Measurements from ENCODE around the gene GALK1.
"Not testable (repeated sequence)": the region's sequence is repeated elsewhere in the genome, so short reads cannot be mapped to it uniquely, and the experiment has no call there.

The GALK1 gene

DNA sequence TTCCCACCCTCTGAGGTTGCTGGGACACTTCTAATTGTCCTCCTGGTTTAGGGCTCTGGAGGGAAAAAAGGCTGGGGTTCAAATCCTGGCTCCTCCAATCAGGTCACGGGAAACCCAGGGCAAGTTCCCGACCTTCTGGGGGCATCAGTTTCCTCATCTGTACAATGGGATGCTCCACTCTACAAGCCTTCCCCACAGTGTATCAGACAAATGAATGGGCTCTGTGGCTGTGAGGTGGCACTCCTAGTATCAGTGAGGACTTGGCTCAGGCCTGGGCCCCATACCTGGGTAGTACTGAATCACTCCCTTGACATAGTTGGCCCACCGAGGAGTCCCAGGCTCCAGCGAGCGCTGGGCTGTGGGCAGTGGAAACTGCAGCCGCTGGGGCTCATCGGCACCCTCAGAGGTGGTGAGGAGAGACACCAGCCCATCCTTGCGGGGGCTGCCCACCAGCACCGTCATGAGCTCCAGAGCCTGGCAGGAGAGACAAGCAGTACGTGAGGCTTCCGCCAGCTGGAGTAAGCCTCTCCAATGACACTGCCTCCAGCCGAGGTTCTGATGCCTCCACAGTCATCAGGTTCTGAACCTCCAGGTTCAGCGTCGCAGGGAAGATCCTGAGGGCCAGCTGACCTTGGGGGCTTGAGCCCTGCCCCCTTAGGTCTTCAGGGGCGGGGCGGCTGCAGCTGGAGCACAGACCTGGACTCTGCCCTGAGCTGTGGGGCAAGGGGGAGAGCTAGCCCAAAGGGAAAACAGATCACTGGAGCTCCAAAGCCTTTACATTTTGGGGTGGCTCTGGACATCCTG, 1.2 kb downstream of the GALK1 start:
- DNase-seq (ENCODE audit: low read depth in 2 of 2): no peak

DNA sequence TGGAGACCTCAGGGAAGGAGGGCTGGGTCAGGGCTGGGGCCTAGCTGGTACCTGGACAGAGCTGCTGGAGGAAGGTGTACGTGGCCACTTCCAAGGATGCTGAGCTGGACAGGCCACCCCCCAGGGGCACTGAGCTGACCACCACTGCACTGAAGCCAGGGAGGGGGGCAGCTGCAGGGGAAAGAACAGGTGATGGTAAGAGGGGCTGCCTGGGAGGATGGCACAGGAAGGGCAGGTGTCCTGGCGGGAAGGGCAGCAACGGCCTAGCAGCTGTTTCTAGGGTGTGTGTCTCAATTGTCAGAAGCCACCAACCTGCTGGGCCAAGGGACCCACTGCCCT, 1.8 kb downstream of the GALK1 start:
- DNase-seq (ENCODE audit: low read depth in 2 of 2): no peak

DNA sequence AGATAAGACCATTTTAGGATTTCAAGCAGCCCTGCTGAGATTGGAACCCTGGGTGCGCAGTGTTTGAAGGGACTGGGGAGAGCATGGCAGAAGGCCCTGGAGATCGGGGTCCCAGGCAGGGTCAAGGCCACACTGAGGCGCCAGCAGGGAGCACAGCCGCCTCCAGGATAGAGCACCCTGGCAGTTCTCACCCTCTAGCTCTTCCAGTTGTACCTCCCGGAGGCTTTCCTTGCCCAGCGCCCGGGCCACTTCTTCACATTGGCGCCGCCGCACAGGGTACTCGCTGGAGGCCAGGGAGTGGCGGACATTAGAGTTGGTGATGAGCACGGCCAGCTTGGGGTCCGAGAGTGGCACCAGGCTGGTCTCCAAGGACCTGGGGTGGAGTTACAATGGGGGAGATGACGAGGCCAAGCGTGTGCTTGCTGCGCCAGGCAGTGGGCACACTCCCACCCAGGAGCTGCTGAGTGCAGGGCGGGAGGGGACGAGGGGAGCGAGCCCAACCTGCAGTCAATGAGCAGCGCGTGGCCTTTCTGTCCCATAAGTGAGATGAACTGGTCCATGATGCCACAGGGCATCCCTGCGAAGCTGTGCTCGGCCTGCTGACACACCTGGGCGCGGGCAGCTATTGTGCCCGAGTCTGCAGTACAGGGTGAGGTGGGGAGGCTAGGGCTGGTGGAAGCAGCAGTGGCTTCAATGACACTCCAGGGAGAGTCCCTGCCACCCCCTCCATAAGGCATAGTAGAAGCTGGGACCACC, 2.3 kb downstream of the GALK1 start:
- DNase-seq (ENCODE audit: low read depth in 2 of 2): no peak

DNA sequence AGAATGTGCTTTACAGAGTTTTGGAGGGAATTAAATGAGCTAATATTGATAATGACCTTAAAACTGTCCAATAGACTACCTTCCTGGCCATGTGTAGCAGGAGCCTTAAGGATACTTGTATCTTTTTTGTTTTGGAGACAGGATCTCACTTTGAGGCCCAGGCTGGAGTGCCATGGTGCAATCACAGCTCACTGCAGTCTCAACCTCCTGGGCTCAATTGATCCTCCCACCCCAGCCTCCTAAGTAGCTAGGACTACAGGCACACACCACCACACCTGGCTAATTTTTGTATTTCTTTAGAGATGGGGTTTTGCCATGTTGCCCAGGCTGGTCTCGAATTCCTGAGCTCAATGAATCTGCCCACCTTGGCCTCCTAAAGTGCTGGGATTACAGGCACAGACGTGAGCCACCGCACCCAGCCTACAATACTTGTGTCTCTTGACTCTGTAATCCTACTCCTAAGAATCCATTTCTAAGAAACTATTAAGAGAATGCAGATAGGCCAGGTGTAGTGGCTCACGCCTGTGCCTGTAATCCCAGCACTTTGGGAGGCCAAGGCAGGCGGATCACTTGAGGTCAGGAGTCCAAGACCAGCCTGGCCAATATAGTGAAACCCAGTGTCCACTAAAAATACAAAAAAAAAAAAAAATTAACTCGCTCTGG, 4.9 kb downstream of the GALK1 start:
- not testable (repeated sequence) for DNase-seq (ENCODE audit: low read depth in 2 of 2)

DNA sequence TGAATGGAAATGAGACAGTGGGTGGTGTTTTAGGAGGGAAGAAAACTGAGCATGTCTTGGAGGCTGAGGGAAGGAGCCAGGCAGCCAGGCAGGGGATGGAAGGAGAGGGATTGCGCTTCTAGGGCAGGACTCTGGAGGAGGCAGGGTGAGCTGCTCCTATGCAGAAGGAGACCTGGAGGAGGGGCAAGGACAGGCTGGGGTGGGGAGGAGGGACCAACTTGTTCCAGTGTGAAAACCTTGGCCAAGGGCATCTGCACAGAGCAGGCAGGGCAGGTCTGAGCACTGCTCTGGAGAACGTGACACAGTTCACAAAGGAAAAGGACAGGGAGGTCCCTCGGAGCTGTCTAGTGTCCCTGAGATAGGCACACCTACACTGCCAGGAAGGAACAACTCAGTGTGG, 5.5 kb downstream of the GALK1 start:
- DNase-seq (ENCODE audit: low read depth in 2 of 2): no peak

DNA sequence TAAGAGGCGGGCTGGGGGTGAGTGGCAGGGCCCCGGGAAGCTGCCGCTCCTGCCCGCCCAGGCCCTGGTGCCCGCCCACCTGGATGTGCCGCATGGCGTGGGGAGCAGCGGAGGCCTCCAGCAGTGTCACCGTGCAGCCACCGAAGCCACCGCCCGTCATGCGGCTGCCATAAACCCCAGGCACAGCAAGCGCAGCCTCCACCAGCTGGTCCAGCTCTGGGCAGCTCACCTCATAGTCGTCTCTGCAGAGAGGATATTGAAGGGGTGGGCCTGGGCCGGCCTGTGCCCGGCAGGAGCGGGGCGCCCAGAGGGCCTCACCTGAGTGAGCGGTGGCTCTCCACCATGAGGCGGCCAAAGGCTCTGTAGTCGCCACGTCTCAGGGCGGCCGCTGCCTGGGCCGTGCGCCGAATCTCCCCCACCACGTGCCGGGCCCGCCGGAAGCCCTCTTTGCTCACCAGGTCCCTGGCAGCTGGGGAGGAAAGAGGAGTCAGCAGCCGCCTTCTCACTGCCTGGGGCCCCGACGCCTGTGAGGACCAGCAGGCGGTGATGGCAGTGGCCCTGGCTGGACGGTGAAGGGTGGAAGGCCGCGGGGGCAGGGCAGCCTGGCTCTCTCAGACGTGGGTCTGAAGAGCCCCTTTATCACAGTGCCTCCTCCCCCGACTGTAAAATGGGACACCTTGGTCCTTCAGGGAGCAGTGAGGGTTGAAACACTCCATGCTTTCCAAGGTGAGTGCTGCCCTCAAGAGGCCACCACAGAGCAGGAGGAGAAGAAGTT, 6.7 kb downstream of the GALK1 start:
- no peak for DNase-seq (ENCODE audit: low read depth in 2 of 2)

DNA sequence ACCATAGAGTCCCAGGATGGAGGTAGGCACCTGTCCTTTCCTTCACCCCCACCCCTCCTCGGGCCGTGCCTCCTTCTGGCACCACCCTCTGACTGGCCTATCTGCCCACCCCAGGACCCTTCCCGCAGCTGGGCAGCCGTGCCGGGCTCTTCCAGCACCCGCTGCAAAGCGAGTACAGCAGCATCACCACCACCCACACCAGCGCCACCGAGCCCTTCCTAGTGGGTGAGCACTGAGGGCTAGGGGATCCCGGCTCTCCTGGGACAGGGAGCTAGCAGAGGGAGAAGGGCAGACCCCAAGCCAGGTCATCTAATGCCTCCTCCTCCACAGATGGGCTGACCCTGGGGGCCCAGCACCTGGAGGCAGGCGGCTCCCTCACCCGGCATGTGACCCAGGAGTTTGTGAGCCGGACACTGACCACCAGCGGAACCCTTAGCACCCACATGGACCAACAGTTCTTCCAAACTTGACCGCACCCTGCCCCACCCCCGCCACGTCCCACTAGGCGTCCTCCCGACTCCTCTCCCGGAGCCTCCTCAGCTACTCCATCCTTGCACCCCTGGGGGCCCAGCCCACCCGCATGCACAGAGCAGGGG, 7.8 kb downstream of the GALK1 start:
- no peak for DNase-seq (ENCODE audit: low read depth in 2 of 2)

DNA sequence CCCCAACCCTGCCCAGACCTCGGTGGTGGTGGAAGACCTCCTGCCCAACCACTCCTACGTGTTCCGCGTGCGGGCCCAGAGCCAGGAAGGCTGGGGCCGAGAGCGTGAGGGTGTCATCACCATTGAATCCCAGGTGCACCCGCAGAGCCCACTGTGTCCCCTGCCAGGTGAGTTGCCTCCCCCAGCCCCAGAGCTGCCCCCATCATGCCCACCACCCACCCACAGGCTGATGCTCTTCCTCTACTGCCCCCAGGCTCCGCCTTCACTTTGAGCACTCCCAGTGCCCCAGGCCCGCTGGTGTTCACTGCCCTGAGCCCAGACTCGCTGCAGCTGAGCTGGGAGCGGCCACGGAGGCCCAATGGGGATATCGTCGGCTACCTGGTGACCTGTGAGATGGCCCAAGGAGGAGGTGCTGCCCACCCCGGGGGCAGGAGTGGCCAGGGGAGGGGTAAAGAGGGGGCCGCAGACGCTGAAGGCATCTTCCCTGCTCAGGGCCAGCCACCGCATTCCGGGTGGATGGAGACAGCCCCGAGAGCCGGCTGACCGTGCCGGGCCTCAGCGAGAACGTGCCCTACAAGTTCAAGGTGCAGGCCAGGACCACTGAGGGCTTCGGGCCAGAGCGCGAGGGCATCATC, 8.4 kb downstream of the GALK1 start:
- DNase-seq (ENCODE audit: low read depth in 2 of 2): no peak

DNA sequence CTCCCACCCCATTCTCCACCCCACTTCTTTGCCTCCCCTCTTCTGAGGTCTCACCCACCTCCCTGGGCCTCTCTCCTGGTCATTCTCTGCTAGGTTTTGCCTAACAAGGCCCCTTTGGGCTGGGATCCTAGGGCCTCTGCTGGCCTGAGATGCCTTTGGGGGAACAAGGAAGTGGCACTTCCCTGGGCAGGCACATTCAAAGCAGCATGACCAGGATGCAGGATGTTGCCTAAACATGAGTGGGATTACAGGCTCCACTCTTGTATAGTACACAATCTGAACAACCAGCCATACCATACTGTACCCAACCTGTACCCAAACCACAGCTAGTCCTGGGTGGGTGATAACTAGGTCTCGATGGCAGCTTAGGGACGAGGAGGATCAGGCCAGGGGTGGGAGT, 9.0 kb downstream of the GALK1 start:
- no peak for DNase-seq (ENCODE audit: low read depth in 2 of 2)

DNA sequence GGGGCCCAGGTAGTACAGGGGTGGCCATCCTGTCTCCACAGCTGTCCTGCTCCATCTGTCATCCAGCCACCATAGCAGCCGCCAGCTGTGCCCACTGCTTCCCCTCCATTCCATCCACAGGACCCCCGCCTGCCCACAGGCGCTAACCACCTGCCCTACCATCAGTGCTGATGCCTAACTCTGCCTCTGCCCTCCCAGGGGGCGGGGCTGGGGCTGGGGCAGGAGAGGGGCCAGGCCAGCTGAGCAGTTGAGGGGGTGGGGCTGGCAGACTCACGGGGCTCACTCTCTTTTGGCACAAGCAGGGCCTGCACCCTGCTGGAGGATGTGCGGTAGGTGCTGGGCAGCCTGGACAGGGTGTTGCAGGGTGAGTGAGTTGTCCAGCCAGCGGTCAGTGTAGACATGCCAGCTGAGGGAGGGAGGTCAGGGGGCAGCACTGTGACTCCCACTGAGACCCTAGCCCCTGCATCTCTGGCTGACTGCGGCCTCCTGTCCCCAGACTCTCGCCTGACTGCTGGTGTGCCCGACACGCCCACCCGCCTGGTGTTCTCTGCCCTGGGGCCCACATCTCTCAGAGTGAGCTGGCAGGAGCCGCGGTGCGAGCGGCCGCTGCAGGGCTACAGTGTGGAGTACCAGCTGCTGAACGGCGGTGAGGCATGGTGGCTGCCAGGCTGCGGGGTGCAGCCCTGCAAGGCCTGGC, 9.6 kb downstream of the GALK1 start:
- no peak for DNase-seq (ENCODE audit: low read depth in 2 of 2)

DNA sequence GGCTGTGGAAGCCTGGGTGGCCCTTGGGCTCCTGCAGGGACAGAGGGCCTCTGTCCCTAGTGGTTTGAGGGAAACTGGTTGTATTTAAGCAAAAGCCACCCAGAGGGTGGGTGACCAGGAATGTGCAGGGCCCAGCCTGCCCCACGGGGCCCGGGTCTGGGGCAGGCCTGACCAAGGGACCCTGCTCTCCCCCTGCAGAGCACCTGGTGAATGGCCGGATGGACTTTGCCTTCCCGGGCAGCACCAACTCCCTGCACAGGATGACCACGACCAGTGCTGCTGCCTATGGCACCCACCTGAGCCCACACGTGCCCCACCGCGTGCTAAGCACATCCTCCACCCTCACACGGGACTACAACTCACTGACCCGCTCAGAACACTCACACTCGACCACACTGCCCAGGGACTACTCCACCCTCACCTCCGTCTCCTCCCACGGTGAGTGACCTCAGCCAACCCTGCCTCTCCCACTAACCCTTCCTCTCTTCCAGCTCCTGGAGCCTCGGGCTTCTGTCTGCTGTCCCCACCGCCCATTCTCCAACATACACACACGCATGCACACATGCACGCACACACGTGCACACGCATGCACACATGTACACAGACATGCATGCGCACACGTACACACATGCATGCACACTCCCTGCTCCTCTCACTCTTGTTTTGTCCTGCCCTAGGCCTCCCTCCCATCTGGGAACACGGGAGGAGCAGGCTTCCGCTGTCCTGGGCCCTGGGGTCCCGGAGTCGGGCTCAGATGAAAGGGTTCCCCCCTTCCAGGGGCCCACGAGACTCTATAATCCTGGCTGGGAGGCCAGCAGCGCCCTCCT, 10.4 kb downstream of the GALK1 start:
- DNase-seq (ENCODE audit: low read depth in 2 of 2): no peak

DNA sequence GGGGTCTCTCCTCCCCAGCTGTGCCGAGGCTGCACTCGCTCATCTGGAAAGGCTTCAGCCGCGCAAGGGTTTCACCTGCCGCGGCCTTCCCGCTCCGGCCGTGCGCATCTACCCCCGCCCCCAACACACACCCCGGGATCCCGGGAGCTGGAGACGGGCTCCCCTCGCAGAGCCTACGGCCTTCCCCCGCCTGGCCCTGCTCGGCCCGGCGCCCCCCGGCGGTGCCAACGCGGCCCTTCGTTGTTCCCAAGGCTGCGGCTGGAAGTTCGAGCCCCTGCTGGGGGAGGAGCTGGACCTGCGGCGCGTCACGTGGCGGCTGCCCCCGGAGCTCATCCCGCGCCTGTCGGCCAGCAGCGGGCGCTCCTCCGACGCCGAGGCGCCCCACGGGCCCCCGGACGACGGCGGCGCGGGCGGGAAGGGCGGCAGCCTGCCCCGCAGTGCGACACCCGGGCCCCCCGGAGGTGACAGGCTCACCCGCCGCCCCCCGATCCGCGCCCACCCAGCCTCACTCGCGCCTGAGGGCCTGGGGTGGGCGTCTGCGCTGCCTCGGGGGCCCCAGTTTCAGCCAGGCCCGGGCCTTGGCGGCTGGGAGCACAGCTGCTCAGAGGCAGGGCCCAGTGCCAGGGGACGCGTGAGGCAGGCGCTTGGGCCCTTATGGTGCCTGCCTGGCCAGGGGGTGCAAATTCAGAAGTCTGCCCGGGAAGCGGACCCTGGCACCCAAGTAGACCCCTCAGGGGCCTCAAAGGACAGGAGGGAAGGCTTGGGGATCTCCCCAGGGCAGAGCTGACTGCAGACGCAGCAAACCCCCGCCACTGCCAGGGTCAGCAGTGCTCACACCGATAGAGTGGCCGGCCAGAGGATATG, 11.2 kb downstream of the GALK1 start:
- DNase-seq (ENCODE audit: low read depth in 2 of 2): peak; percentile 38 to 62

DNA sequence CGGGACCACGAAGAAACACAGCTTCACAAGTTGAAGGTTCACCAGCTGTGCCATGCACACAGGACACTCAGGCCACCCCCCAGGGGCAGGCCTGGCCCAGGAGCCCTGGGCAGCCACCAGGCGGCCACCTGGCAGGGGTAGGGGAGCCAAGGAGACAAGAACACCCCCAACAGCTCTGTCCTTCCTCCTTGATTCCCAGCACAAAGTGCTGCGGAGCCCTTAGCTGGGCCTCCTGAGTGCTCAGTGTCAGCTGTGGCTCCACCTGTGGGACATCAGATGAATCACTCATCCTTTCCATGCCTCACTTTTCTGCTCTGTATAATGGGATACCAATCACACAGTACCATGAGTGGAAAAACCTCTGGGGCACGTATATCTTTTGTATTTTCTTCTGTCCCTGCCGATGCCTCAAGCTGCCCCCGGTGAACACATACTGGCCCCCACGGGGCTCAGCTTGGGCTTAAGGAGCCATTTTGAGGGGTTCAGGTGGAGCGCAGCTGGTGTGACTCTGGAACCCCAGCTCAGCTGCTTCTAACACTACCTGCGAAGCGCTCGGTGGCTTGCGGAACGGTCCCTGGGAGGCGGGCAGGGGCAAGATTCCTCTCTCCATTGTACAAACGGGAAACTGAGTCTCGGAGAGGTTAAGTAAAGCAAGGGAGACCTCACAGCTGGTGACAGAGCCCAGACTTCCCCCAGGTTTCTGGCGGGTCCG, 12.0 kb downstream of the GALK1 start:
- DNase-seq (ENCODE audit: low read depth in 2 of 2): no peak

DNA sequence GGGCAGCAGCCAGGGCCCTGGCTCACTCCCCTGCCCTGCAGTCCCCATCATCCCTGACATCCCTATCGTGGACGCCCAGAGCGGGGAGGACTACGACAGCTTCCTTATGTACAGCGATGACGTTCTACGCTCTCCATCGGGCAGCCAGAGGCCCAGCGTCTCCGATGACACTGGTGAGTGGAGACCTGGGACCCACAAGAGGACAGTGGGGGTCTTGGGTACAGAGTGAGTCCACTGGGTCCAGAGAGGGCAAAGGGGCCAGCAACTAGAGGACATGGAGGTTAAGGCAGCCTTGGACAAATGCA, 12.6 kb downstream of the GALK1 start:
- DNase-seq (ENCODE audit: low read depth in 2 of 2): no peak

DNA sequence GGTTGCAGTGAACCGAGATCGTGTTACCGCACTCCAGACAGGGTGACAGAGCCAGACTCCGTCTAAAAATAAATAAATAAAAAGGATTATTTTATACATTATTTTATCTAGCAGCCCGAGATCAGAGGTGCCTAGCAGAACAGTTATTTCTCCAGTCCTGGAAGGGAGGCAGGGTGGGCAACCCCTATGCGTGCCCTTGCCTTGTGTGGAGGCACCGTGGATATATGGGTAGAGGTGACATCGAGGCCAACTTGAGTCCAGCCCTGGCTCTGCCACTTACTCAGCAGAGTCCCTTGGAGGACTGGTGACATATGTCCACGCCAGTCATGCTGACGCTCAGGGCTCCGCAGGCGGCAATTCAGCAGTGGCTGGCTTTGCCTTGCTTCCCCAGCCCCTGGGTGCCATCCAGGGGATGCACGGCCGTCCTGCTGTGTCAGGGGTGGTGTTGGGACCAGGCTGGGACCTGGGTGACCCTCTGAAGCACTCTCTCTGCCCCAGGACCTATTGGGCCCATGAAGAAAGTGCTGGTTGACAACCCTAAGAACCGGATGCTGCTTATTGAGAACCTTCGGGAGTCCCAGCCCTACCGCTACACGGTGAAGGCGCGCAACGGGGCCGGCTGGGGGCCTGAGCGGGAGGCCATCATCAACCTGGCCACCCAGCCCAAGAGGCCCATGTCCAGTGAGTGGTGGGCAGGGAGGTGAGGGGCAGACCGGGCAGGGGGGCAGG, 13.2 kb downstream of the GALK1 start:
- DNase-seq (ENCODE audit: low read depth in 2 of 2): no peak

DNA sequence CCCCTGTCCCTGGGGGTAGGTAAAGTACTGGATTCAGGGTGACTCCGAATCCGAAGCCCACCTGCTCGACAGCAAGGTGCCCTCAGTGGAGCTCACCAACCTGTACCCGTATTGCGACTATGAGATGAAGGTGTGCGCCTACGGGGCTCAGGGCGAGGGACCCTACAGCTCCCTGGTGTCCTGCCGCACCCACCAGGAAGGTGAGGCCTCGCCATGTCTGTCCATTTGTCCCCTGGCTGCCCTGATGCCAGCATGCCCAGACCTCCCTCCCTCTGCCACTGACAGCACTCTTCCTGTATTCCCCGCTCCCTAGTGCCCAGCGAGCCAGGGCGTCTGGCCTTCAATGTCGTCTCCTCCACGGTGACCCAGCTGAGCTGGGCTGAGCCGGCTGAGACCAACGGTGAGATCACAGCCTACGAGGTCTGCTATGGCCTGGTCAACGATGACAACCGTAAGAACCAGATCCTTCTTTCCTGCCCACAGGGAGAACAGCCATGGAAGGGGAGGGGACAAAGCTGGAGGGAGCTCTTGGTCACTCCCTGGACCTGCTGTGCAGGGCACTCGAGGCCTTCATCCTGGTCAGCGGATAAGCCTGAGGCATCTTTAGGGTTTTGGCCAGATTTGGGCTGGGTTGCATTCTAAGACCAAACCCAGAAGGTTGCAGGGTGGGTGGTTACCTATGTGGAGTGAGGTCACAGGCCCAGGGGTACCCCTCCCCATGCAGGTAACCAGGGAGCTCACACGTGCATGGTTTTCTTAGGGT, 14.2 kb downstream of the GALK1 start:
- DNase-seq (ENCODE audit: low read depth in 2 of 2): no peak
